HuH-7.5 (cell line): ENCODE data around the gene SCFD2.

Source experiments
- DNase-seq: peaks from one replicate; pipeline ENCODE4 v3.0.0; 2011; ENCODE audit warnings: low spot score

The SCFD2 gene

GRCh38 chr4:52919461-52919860, 446.4 kb downstream of the SCFD2 start:
- no peak for DNase-seq

DNA sequence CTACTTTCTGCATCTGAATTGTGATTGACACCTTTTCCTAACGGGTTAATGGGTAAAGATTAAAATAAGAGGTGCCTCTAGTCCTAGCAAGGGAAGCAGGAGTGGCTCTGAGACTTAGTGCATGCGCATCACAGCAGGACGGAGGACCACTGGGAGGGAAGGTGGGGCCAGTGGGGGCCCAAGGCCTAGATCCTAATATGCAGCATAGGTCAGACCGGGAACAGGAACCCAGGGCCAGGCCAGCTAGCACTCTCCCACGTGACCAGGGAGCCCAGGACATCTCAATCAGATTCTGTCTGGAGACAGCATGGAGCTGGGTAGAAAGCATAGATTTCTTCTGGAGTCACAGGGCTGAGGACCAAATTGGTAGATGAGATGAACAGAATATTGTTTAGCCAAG, 448.0 kb downstream of the SCFD2 start:
- no peak for DNase-seq

GRCh38 chr4:52915730-52916300, 450.0 kb downstream of the SCFD2 start:
- DNase-seq = no peak

- DNase-seq = no peak
Observed at GRCh38 chr4:52915191-52915590, 450.7 kb downstream of the SCFD2 start.

DNA sequence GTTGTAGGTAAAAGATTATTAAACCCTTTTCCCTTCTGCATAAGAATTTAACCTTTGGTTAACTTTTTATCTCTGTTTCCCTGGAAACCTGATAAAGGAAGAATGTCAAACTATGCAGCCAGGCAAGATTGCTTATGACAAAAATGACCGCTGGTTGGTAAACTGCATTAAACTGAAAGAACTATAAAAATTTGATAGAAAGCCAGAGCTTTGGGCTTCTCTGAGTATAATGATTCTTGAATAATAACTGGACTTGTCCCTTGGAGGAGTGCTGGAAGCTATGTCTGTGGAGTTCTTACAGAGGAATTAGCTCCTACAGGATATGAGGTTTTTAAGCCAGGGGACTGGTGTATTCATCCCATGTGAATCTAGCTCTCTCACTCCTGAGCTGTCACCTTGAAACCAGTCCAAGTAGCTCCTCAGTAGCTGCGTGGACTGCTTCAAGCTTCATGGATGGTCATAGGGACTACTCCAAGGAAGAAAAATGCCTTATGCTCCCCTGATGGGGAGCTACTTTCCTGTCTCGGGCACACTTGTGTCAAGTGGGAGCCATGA, 451.7 kb downstream of the SCFD2 start:
- DNase-seq = no peak

- DNase-seq = no peak
Observed at GRCh38 chr4:52912608-52913007, 453.3 kb downstream of the SCFD2 start.

GRCh38 chr4:52911684-52912294, 454.1 kb downstream of the SCFD2 start:
- peak; percentile 73 for DNase-seq

GRCh38 chr4:52910115-52910514, 455.7 kb downstream of the SCFD2 start:
- DNase-seq = no peak

DNA sequence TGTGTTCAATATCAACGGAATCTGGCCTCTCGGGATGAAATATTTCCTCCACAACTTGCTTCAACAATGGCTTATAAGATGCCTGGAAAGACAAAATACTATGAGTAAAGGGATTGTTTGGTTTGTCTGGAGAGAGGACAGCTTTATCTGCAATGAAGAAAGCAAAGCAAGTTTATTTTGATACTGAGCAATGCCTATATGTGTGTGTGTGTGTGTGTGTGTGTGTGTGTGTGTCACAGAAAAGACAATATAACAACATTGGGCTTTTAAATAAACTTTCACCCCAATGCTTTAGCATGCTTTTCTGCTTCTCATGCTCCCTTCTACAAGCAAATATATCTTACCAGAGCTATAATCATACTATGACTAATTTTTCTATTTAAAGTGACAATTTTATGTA, 458.4 kb downstream of the SCFD2 start:
- DNase-seq = no peak

- DNase-seq = no peak
Observed at GRCh38 chr4:52904421-52904820, 461.4 kb downstream of the SCFD2 start.

DNA sequence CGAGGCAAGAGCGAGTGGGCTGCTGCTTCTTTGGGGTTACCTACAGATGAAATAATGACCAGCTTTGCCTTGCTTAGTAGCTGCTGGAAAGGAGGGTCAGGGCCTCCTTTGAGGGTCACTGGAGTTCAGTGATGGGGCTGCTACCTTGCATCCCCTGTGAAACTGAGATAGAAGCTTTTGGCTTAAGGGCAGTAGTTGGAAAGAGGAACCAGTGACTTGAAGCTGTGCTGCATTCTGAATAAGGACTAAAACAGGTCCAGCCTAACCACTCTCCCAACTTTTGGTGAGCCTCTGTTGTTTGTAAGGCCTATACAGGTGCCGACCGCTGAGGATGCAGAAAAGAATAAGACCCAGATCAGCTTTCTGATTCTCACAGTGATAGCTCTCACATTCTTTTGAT, 462.6 kb downstream of the SCFD2 start:
- no peak for DNase-seq

DNA sequence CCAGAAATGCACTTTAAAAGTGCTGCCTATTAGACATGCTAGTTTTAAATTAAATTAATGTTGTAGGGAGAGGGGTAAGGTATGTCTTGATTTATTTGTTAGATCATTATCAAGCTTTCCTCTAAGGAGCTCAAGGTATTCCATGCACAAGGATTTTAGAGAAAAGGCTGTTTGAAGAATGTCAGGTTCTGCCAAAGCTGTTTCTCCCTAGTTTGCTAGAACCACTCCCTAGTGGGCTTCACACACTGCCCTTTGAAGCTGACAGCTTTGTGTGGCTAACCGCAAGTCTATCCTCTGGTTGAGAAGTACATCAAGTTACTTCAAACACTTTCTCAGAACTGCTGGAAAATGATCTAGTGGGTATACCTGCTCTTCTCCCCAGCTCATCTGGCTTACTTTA, 471.4 kb downstream of the SCFD2 start:
- no peak for DNase-seq

- no peak for DNase-seq
Observed at GRCh38 chr4:52892880-52893279, 473.0 kb downstream of the SCFD2 start.

GRCh38 chr4:52891743-52892142, 474.1 kb downstream of the SCFD2 start:
- DNase-seq = no peak

DNA sequence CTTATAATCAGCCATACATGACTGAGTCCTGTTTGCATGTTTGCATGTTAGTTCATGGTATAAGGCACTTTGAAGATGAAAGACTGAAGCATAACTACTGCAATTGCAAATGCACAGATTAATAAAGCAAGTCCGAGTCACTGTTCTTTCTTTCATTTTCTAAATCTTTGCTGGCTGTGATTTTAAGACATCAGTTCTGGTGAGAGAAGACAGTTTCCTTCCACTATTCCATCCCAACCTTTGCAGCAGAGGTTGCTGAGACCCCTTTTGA, 475.4 kb downstream of the SCFD2 start:
- DNase-seq = no peak

- no peak for DNase-seq
Observed at GRCh38 chr4:52889778-52890520, 475.9 kb downstream of the SCFD2 start.

GRCh38 chr4:52889354-52889753, 476.5 kb downstream of the SCFD2 start:
- DNase-seq = no peak

DNA sequence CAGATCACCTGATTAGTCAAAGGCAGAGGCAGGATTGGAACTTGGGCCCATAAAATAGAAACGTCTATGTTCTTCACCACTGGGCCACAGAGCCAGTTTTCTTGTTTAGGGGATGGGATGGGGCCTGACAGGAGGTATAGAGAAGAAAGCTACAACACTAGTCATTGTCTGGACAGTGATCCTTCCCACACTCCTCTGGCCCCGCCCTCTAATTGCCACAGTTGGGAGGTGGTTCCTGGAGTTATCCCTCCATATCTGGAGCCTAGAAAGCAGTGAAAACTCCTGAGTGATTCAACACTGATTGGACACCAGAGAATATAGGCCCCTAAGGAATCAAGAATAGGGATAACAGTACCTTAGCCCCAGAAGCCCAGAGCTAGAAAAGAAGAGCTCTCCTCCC, 480.9 kb downstream of the SCFD2 start:
- DNase-seq = no peak

- DNase-seq = no peak
Observed at GRCh38 chr4:52883707-52884669, 481.9 kb downstream of the SCFD2 start.

- no peak for DNase-seq
Observed at GRCh38 chr4:52883183-52883621, 482.7 kb downstream of the SCFD2 start.

GRCh38 chr4:52880994-52881393, 484.9 kb downstream of the SCFD2 start:
- no peak for DNase-seq

GRCh38 chr4:52879471-52879870, 486.4 kb downstream of the SCFD2 start:
- no peak for DNase-seq
